ENCODE data around the gene HOXA1. TPM values are rescaled to one million over a fixed set of nuclear protein-coding genes. Genes with fewer than 3 reads are reported as not detected.
A peak's percentile ranks its signal among the peaks of the same experiment; 100 is the strongest.

HOXA1 gene
- 3.5 TPM for total RNA-seq (ENCODE audit: unreplicated experiment)
- long read RNA-seq, partial matches to known transcripts, result 0 of 1 reads
- long read RNA-seq, other reads (novel, unspliced or antisense), result 0 of 1 reads

- peaks cover 47% of the 10 kb centered on the region for H3K27me3 Mint-ChIP-seq (ENCODE audit: unreplicated experiment)
- H3K36me3 Mint-ChIP-seq (ENCODE audit: low read depth, unreplicated experiment), result peaks cover 12% of the 10 kb centered on the region
- TF ChIP-seq CTCF (IDR thresholded peaks at IDR 0.05; ENCODE audit: unreplicated experiment), result no peak
- peaks cover 62% of the 10 kb centered on the region for H3K4me1 Mint-ChIP-seq (ENCODE audit: unreplicated experiment)
- peak; percentile 66 for DNase-seq (ENCODE audit: low spot score)
- no peaks in the 10 kb centered on the region for H3K9me3 Mint-ChIP-seq (ENCODE audit: unreplicated experiment)
- H3K4me3 Mint-ChIP-seq (ENCODE audit: unreplicated experiment), result peak within 1 kb of the TSS; percentile 91
- no peak within 1 kb of the TSS for H3K27ac Mint-ChIP-seq (ENCODE audit: unreplicated experiment)
Measured at GRCh38 chr7:27095897-27096767, at the start of gene HOXA1. Gene HOXA1, minus strand, starts transcription at chr7:27096000. Its CDS starts 88 bp downstream, at chr7:27095912.

GRCh38 chr7:27145165-27145913, 49.5 kb upstream of the HOXA1 start:
- Mint-ChIP-seq H3K4me1 (ENCODE audit: unreplicated experiment) (peaks cover 23% of the 10 kb centered on the region), H3K27me3 (ENCODE audit: unreplicated experiment) (peaks cover 44% of the 10 kb centered on the region), H3K4me3 (ENCODE audit: unreplicated experiment) (peak overlapping the region; percentile 37), H3K27ac (ENCODE audit: unreplicated experiment) (no peak overlapping the region), H3K36me3 (ENCODE audit: low read depth, unreplicated experiment) (peaks cover 8% of the 10 kb centered on the region), H3K9me3 (ENCODE audit: unreplicated experiment) (no peaks in the 10 kb centered on the region)
- no peak for DNase-seq (ENCODE audit: low spot score)
- no peak for TF ChIP-seq CTCF (IDR thresholded peaks at IDR 0.05; ENCODE audit: unreplicated experiment)

GRCh38 chr7:27144781-27145164, 49.0 kb upstream of the HOXA1 start:
- Mint-ChIP-seq H3K4me1 (ENCODE audit: unreplicated experiment) (peaks cover 24% of the 10 kb centered on the region), H3K4me3 (ENCODE audit: unreplicated experiment) (peak overlapping the region; percentile 37), H3K9me3 (ENCODE audit: unreplicated experiment) (no peaks in the 10 kb centered on the region), H3K36me3 (ENCODE audit: low read depth, unreplicated experiment) (peaks cover 8% of the 10 kb centered on the region), H3K27me3 (ENCODE audit: unreplicated experiment) (peaks cover 41% of the 10 kb centered on the region), H3K27ac (ENCODE audit: unreplicated experiment) (no peak overlapping the region)
- TF ChIP-seq CTCF (IDR thresholded peaks at IDR 0.05; ENCODE audit: unreplicated experiment), result no peak
- no peak for DNase-seq (ENCODE audit: low spot score)

GRCh38 chr7:27143950-27144780, 48.4 kb upstream of the HOXA1 start:
- no peaks in the 10 kb centered on the region for H3K9me3 Mint-ChIP-seq (ENCODE audit: unreplicated experiment)
- H3K4me1 Mint-ChIP-seq (ENCODE audit: unreplicated experiment), result peaks cover 25% of the 10 kb centered on the region
- H3K36me3 Mint-ChIP-seq (ENCODE audit: low read depth, unreplicated experiment), result peaks cover 8% of the 10 kb centered on the region
- H3K4me3 Mint-ChIP-seq (ENCODE audit: unreplicated experiment), result no peak overlapping the region
- no peak for TF ChIP-seq CTCF (IDR thresholded peaks at IDR 0.05; ENCODE audit: unreplicated experiment)
- no peak for DNase-seq (ENCODE audit: low spot score)
- H3K27ac Mint-ChIP-seq (ENCODE audit: unreplicated experiment), result no peak overlapping the region
- H3K27me3 Mint-ChIP-seq (ENCODE audit: unreplicated experiment), result peaks cover 42% of the 10 kb centered on the region
